PC-9 (cell line): ENCODE measurements around the gene CD36. TPM values are rescaled to one million over a fixed set of nuclear protein-coding genes. Genes with fewer than 3 reads are reported as not detected.

ENCODE experiments used
- BruUV-seq: library from RNA; stranded (reverse); fragments of 400-500 nt; replicated peaks from 2 replicates; lab custom pipeline; 2021; lab: Mats Ljungman, UMichigan
- CTCF ChIA-PET: fragments of 300-600 bp; sonication (Branson Sonifier 250); formaldehyde crosslinking; loops from one replicate; lab custom pipeline; 2022; ENCODE audit warnings: antibody characterized with exemption; lab: Charles Lee
- POLR2A ChIA-PET: fragments of 300-600 bp; sonication (Branson Sonifier 250); formaldehyde crosslinking; loops from one replicate; lab custom pipeline; 2022; ENCODE audit warnings: antibody characterized with exemption; ENCODE audit not compliant: unreplicated experiment; lab: Charles Lee
- DNase-seq, 2 experiments: peaks; one replicate each; pipeline versions ENCODE4 v3.0.0 to v3.0.0-alpha.2; 2015 to 2022; ENCODE audit warnings: mixed read lengths in 1 of 2
- H2AFZ ChIP-seq: fragments of 200-600 bp; sonication (generic); 2 replicates; pipeline ENCODE4 v1.8.1; 2017; ENCODE audit warnings: antibody characterized with exemption
- H3F3A ChIP-seq: fragments of 200-600 bp; sonication (generic); 2 replicates; pipeline ENCODE4 v1.8.1; 2017; ENCODE audit warnings: antibody characterized with exemption, mild to moderate bottlenecking, low read depth; ENCODE audit not compliant: insufficient read depth
- H3K27ac ChIP-seq: fragments of 200-600 bp; sonication (generic); 2 replicates; pipeline ENCODE4 v1.6.1; 2016; ENCODE audit warnings: mixed run types
- H3K27me3 ChIP-seq: fragments of 200-600 bp; sonication (generic); 2 replicates; pipeline ENCODE4 v1.6.1; 2016; ENCODE audit warnings: low read depth, mixed run types; ENCODE audit not compliant: insufficient read depth
- H3K36me3 ChIP-seq: fragments of 200-600 bp; sonication (generic); 2 replicates; pipeline ENCODE4 v1.6.1; 2016; ENCODE audit warnings: low read depth, mixed run types
- H3K4me1 ChIP-seq: fragments of 200-600 bp; sonication (generic); replicated peaks from 2 replicates; pipeline ENCODE4 v1.6.1; 2016; ENCODE audit warnings: mixed run types; ENCODE audit not compliant: insufficient read depth
- H3K4me2 ChIP-seq: fragments of 200-600 bp; sonication (generic); 2 replicates; pipeline ENCODE4 v1.6.1; 2017; ENCODE audit warnings: mixed run types
- H3K4me3 ChIP-seq: fragments of 200-600 bp; sonication (generic); 2 replicates; pipeline ENCODE4 v1.6.1; 2016; ENCODE audit warnings: mixed run types
- H3K79me2 ChIP-seq: fragments of 200-600 bp; sonication (generic); 2 replicates; pipeline ENCODE4 v1.6.1; 2017; ENCODE audit warnings: low read depth, mixed run types
- H3K9me2 ChIP-seq: fragments of 200-600 bp; sonication (generic); 2 replicates; pipeline ENCODE4 v1.8.1; 2017; ENCODE audit warnings: mild to moderate bottlenecking; ENCODE audit not compliant: insufficient read depth
- H3K9me3 ChIP-seq: fragments of 200-600 bp; sonication (generic); 2 replicates; pipeline ENCODE4 v1.8.1; 2016; ENCODE audit warnings: low read depth; ENCODE audit not compliant: insufficient read depth
- H4K20me1 ChIP-seq: fragments of 200-600 bp; sonication (generic); 2 replicates; pipeline ENCODE4 v1.8.1; 2017; ENCODE audit not compliant: insufficient read depth
- CTCF ChIP-seq: fragments of 200-600 bp; sonication (generic); conservative IDR thresholded peaks from 2 replicates; pipeline ENCODE4 v1.6.1; 2017; ENCODE audit warnings: mixed run types, antibody characterized with exemption, mild to moderate bottlenecking, moderate library complexity
- EZH2 ChIP-seq: fragments of 200-600 bp; sonication (generic); IDR thresholded peaks from 2 replicates; pipeline ENCODE4 v1.8.0; 2017; ENCODE audit warnings: antibody characterized with exemption, low read depth
- intact Hi-C: fragments of 100-400 bp; cut with micrococcal nuclease; formaldehyde crosslinking; loops from one replicate; pipeline ENCODE4 v1.10.0; 2022; ENCODE audit not compliant: unreplicated experiment
- total RNA-seq: library from RNA; stranded (reverse); gene quantifications from 2 replicates; pipeline ENCODE4 v1.2.3, GENCODE V29; 2021

Gene CD36
- total RNA-seq, 1 experiment from 2014 or later = 0.28 TPM

- H2AFZ ChIP-seq = no peak overlapping the region
- H3K36me3 ChIP-seq = no peaks in the 10 kb centered on the region
- TF ChIP-seq EZH2 (no peak), CTCF (no peak)
- no peaks in the 10 kb centered on the region for H3K9me2 ChIP-seq
- H3K4me2 ChIP-seq = no peak overlapping the region
- DNase-seq = no peak
- no peaks in the 10 kb centered on the region for H4K20me1 ChIP-seq
- no peaks in the 10 kb centered on the region for H3K79me2 ChIP-seq
- CTCF ChIA-PET = no interaction called here
- no TSS peak for BruUV-seq
- POLR2A ChIA-PET = no interaction called here
- no peaks in the 10 kb centered on the region for H3F3A ChIP-seq
- H3K4me3 ChIP-seq = no peak overlapping the region
- H3K4me1 ChIP-seq = peaks cover 13% of the 10 kb centered on the region
- H3K9me3 ChIP-seq = 0 out of 2 replicates have a peak, but pooled peaks cover 5% of the 10 kb centered on the region
- no peaks in the 10 kb centered on the region for H3K27me3 ChIP-seq
- intact Hi-C loops = no loop called here
- H3K27ac ChIP-seq = no peak overlapping the region
These were observed 18.7 kb upstream of the CD36 start for GRCh38 chr7:80619741-80620140.

GRCh38 chr7:80622541-80622940 is 15.9 kb upstream of the CD36 start:
- Histone ChIP-seq H3F3A (no peaks in the 10 kb centered on the region), H3K4me3 (no peak overlapping the region), H3K79me2 (no peaks in the 10 kb centered on the region), H3K4me2 (peak overlapping the region; percentile 38), H3K9me3 (0 out of 2 replicates have a peak, but pooled peaks cover 5% of the 10 kb centered on the region), H3K27me3 (no peaks in the 10 kb centered on the region), H2AFZ (peak overlapping the region; percentile 10; the same call in 1 of the 2 replicates), H3K36me3 (no peaks in the 10 kb centered on the region), H4K20me1 (no peaks in the 10 kb centered on the region), H3K27ac (no peak overlapping the region), H3K4me1 (peaks cover 13% of the 10 kb centered on the region), H3K9me2 (no peaks in the 10 kb centered on the region)
- ChIA-PET POLR2A (interaction anchor here (0.6 to 0.7 kb wide), 2 partner anchors 24 to 450 kb away, joined by 4 to 25 read pairs; no protein-coding TSS in a partner anchor), CTCF (no interaction called here)
- no peak for DNase-seq
- intact Hi-C loops = no loop called here
- BruUV-seq = no TSS peak
- TF ChIP-seq CTCF = no peak
- TF ChIP-seq EZH2 = no peak

- Histone ChIP-seq H3K79me2 (no peaks in the 10 kb centered on the region), H3K4me1 (peaks cover 13% of the 10 kb centered on the region), H3K27ac (no peak overlapping the region), H2AFZ (no peak overlapping the region), H3K27me3 (no peaks in the 10 kb centered on the region), H3K9me2 (no peaks in the 10 kb centered on the region), H3F3A (no peaks in the 10 kb centered on the region), H3K4me3 (no peak overlapping the region), H3K36me3 (no peaks in the 10 kb centered on the region), H3K9me3 (0 out of 2 replicates have a peak, but pooled peaks cover 5% of the 10 kb centered on the region), H3K4me2 (no peak overlapping the region), H4K20me1 (no peaks in the 10 kb centered on the region)
- ChIA-PET POLR2A (no interaction called here), CTCF (no interaction called here)
- BruUV-seq = no TSS peak
- intact Hi-C loops = no loop called here
- no peak for DNase-seq
- TF ChIP-seq CTCF (no peak), EZH2 (no peak)
These were observed 14.8 kb upstream of the CD36 start for GRCh38 chr7:80623503-80624252.
